ENCODE data around the gene DOCK3. TPM values are rescaled to one million over a fixed set of nuclear protein-coding genes. Genes with fewer than 3 reads are reported as not detected.

The DOCK3 gene
- total and polyA plus RNA-seq, 2 donors (not counting 3 experiments of a cell fraction or from before 2014, with no cell fraction given), result 0.08 to 0.13 TPM

DNA sequence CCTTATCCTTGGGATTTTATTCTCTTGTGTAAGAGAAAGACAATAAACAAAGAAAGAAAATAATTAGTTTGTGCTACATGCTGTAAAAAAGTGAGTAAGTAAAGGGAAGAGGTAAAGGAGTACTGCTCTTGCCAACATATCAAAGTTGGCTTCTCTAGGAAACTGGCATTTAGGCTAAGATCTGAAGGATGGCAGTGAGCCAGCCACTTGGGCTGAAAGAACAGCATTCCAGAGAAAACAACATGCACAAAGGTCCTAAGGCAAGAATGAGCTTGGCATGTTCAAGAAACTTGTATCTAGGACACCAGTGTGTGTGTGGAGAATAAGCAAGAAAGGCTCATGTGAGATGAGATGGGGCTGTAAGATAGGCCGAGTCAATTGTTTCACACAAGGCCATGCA lies 464.9 kb downstream of the DOCK3 start:
- intact Hi-C loops (cut with micrococcal nuclease), result no loop called here
- CTCF ChIA-PET, result no interaction called here

More for the DNA sequence above, 464.9 kb downstream of the DOCK3 start:
- Histone ChIP-seq H3K27me3 (ENCODE audit: control insufficient read depth in 2 of 2, insufficient read depth in 2 of 2, low read length in 2 of 2) (no peaks in the 10 kb centered on the region), H3K9me3 (replicated peaks; ENCODE audit: control insufficient read depth, insufficient read depth, low read length) (no peaks in the 10 kb centered on the region), H4K20me1 (replicated peaks; ENCODE audit: control insufficient read depth, extremely low read depth, insufficient read depth, low read length) (no peaks in the 10 kb centered on the region), H3K79me2 (ENCODE audit: control insufficient read depth, insufficient read depth, low read length) (no peaks in the 10 kb centered on the region), H3K9me1 (replicated peaks; ENCODE audit: control insufficient read depth, extremely low read depth, insufficient read depth, low read length) (no peaks in the 10 kb centered on the region), H3K4me3 (replicated peaks in 1 of 3; ENCODE audit: insufficient read depth in 1 of 3, low read depth in 1 of 3, low read length in 3 of 3) (no peak overlapping the region), H3K27ac (ENCODE audit: insufficient read depth, low read depth, low read length) (no peak overlapping the region), H3K4me1 (ENCODE audit: control insufficient read depth, extremely low read depth, insufficient read depth, low read length) (no peaks in the 10 kb centered on the region), H3K36me3 (ENCODE audit: control insufficient read depth in 2 of 2, extremely low read depth in 1 of 2, insufficient read depth in 2 of 2, low read length in 2 of 2) (no peaks in the 10 kb centered on the region), H3K4me2 (ENCODE audit: insufficient read depth, low read length) (no peak overlapping the region), H2AFZ (ENCODE audit: low read depth, low read length) (no peak overlapping the region), H3K9ac (replicated peaks; ENCODE audit: extremely low read depth, insufficient read depth, low read length) (no peak overlapping the region)
- POLR2A ChIA-PET, result no interaction called here
- DNase-seq (ENCODE audit: low read depth, low spot score) (no peak), FAIRE-seq (no peak)
- dilution Hi-C loops (cut with MboI; ENCODE audit: extremely low pct_ligation_motif_present, low sequenced_read_pairs), result no loop called here
- no TSS peak for BruUV-seq (replicated peaks)
- no peak for TF ChIP-seq POLR2A (IDR thresholded peaks at IDR 0.05; ENCODE audit: low read depth, low read length)
- TF ChIP-seq, protein P1, sequence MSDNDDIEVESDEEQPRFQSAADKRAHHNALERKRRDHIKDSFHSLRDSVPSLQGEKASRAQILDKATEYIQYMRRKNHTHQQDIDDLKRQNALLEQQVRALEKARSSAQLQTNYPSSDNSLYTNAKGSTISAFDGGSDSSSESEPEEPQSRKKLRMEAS (IDR thresholded peaks at IDR 0.05; ENCODE audit: insufficient read depth, insufficient read length), result no peak
- no peak for TF ChIP-seq MYC (IDR thresholded peaks at IDR 0.05; ENCODE audit: low read depth, low read length)
- TF ChIP-seq FOS (IDR thresholded peaks at IDR 0.05; ENCODE audit: borderline replicate concordance, insufficient read depth, low read length), result no peak
- TF ChIP-seq, protein P2, sequence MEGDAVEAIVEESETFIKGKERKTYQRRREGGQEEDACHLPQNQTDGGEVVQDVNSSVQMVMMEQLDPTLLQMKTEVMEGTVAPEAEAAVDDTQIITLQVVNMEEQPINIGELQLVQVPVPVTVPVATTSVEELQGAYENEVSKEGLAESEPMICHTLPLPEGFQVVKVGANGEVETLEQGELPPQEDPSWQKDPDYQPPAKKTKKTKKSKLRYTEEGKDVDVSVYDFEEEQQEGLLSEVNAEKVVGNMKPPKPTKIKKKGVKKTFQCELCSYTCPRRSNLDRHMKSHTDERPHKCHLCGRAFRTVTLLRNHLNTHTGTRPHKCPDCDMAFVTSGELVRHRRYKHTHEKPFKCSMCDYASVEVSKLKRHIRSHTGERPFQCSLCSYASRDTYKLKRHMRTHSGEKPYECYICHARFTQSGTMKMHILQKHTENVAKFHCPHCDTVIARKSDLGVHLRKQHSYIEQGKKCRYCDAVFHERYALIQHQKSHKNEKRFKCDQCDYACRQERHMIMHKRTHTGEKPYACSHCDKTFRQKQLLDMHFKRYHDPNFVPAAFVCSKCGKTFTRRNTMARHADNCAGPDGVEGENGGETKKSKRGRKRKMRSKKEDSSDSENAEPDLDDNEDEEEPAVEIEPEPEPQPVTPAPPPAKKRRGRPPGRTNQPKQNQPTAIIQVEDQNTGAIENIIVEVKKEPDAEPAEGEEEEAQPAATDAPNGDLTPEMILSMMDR (IDR thresholded peaks at IDR 0.05; ENCODE audit: extremely low read depth in 1 of 2, insufficient read depth in 1 of 2, low read depth in 1 of 2, low read length in 2 of 2), result no peak
- TF ChIP-seq JUN (IDR thresholded peaks at IDR 0.05; ENCODE audit: borderline replicate concordance, insufficient read depth, insufficient read length, low read depth), result no peak
- no peak for TF ChIP-seq GATA2 (IDR thresholded peaks at IDR 0.05; ENCODE audit: insufficient read depth, insufficient read length, low read depth, low read length)
- TF ChIP-seq POLR2AphosphoS5 (IDR thresholded peaks at IDR 0.05; ENCODE audit: insufficient read depth, low read depth, low read length), result no peak
- no peak for TF ChIP-seq EZH2 (IDR thresholded peaks at IDR 0.05; ENCODE audit: borderline replicate concordance, low read depth, low read length, severe bottlenecking)

All from endothelial cell of umbilical vein (primary cell).